DOHH2 (cell line): ENCODE data around the gene THBS3.

Experiments
- CTCF ChIP-seq: fragments of 200-600 bp; sonication (generic); IDR thresholded peaks from one replicate; pipeline ENCODE4 v1.5.1; 2014; ENCODE audit warnings: antibody characterized with exemption, mild to moderate bottlenecking, low read depth, low read length; ENCODE audit not compliant: poor library complexity, severe bottlenecking
- EZH2phosphoT487 ChIP-seq: fragments of 200-600 bp; sonication (generic); IDR thresholded peaks from 2 replicates; pipeline ENCODE4 v1.6.1; 2017; ENCODE audit warnings: borderline replicate concordance, mild to moderate bottlenecking, antibody characterized with exemption, low read length, moderate library complexity, mixed read lengths

GRCh38 chr1:155184351-155184811, 23.3 kb downstream of the THBS3 start:
- TF ChIP-seq CTCF (no peak), EZH2phosphoT487 (no peak)
